ENCODE results near the gene CA10.

GRCh38 chr17:51820252-51820651, 338.3 kb downstream of the CA10 start:
- TF ChIP-seq EP300 (IDR thresholded peaks at IDR 0.05) (no peak), POLR2AphosphoS5 (IDR thresholded peaks at IDR 0.05) (no peak)
- TF ChIP-seq, protein P1, sequence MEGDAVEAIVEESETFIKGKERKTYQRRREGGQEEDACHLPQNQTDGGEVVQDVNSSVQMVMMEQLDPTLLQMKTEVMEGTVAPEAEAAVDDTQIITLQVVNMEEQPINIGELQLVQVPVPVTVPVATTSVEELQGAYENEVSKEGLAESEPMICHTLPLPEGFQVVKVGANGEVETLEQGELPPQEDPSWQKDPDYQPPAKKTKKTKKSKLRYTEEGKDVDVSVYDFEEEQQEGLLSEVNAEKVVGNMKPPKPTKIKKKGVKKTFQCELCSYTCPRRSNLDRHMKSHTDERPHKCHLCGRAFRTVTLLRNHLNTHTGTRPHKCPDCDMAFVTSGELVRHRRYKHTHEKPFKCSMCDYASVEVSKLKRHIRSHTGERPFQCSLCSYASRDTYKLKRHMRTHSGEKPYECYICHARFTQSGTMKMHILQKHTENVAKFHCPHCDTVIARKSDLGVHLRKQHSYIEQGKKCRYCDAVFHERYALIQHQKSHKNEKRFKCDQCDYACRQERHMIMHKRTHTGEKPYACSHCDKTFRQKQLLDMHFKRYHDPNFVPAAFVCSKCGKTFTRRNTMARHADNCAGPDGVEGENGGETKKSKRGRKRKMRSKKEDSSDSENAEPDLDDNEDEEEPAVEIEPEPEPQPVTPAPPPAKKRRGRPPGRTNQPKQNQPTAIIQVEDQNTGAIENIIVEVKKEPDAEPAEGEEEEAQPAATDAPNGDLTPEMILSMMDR (IDR thresholded peaks at IDR 0.05): no peak
